Measurements from ENCODE around the gene FIP1L1. TPM values are rescaled to one million over a fixed set of nuclear protein-coding genes. Genes with fewer than 3 reads are reported as not detected.

The FIP1L1 gene
- total RNA-seq, 1 experiment from 2014 or later = 103 TPM

DNA sequence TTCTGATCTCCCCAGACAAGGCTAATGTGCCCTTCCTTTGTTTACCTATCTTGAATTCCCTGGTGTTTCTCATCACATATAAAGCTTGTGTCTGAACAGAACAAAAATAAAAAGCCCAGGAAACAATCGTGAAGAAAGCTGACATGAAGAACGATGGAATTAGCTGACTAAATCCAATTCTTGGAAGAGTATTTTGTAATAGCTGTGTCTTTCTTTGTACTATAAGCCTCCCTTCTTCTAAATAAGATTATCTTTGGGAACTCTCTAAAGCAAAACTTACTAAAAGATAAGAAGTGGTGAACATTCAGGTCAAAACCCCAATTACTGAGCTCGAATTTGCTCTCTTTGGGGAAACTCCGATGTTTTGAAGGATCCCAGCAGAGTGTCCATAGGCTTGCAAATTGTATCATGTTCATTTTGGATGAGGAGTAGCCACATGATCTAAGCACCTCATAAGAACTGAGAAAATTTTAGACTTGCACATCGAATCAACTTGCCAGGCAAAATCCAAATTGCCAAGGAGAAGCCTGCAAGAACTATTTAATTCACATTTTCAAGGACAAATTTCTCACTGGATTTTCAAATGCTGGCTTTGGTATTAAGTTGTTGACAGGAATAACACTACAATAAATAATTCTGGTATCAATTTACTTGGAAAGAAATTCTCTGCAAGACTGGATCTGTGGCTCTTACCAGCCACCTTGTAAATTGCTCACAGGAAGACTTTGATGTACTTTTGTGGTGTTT is 107.6 kb downstream of the FIP1L1 start:
- no peak for DNase-seq (ENCODE audit: unreplicated experiment)
- no peaks in the 10 kb centered on the region for H3K27me3 Mint-ChIP-seq (ENCODE audit: insufficient read depth, unreplicated experiment)
- no peaks in the 10 kb centered on the region for H3K36me3 Mint-ChIP-seq (ENCODE audit: insufficient read depth, unreplicated experiment)
- H3K4me1 Mint-ChIP-seq (ENCODE audit: insufficient read depth, unreplicated experiment) = no peaks in the 10 kb centered on the region
- BruUV-seq (replicated peaks) = no TSS peak
- H3K9me3 Mint-ChIP-seq (ENCODE audit: unreplicated experiment) = no peaks in the 10 kb centered on the region
- no peak overlapping the region for H3K27ac Mint-ChIP-seq (ENCODE audit: low read depth, unreplicated experiment)
- intact Hi-C loops (cut with micrococcal nuclease) = no loop called here
- no peak overlapping the region for H3K4me3 Mint-ChIP-seq (ENCODE audit: unreplicated experiment)
- ChIA-PET POLR2A (no interaction called here), CTCF (no interaction called here)
- TF ChIP-seq, protein P1, sequence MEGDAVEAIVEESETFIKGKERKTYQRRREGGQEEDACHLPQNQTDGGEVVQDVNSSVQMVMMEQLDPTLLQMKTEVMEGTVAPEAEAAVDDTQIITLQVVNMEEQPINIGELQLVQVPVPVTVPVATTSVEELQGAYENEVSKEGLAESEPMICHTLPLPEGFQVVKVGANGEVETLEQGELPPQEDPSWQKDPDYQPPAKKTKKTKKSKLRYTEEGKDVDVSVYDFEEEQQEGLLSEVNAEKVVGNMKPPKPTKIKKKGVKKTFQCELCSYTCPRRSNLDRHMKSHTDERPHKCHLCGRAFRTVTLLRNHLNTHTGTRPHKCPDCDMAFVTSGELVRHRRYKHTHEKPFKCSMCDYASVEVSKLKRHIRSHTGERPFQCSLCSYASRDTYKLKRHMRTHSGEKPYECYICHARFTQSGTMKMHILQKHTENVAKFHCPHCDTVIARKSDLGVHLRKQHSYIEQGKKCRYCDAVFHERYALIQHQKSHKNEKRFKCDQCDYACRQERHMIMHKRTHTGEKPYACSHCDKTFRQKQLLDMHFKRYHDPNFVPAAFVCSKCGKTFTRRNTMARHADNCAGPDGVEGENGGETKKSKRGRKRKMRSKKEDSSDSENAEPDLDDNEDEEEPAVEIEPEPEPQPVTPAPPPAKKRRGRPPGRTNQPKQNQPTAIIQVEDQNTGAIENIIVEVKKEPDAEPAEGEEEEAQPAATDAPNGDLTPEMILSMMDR (IDR thresholded peaks at IDR 0.05; ENCODE audit: unreplicated experiment) = no peak

GRCh38 chr4:53485658-53486040 is 108.2 kb downstream of the FIP1L1 start:
- H3K27me3 Mint-ChIP-seq (ENCODE audit: insufficient read depth, unreplicated experiment) = no peaks in the 10 kb centered on the region
- H3K4me3 Mint-ChIP-seq (ENCODE audit: unreplicated experiment) = no peak overlapping the region
- no peaks in the 10 kb centered on the region for H3K4me1 Mint-ChIP-seq (ENCODE audit: insufficient read depth, unreplicated experiment)
- TF ChIP-seq, protein P1 (IDR thresholded peaks at IDR 0.05; ENCODE audit: unreplicated experiment) = no peak
- H3K9me3 Mint-ChIP-seq (ENCODE audit: unreplicated experiment) = no peaks in the 10 kb centered on the region
- no TSS peak for BruUV-seq (replicated peaks)
- no peak overlapping the region for H3K27ac Mint-ChIP-seq (ENCODE audit: low read depth, unreplicated experiment)
- H3K36me3 Mint-ChIP-seq (ENCODE audit: insufficient read depth, unreplicated experiment) = no peaks in the 10 kb centered on the region
- no peak for DNase-seq (ENCODE audit: unreplicated experiment)
- intact Hi-C loops (cut with micrococcal nuclease) = no loop called here
- ChIA-PET CTCF (no interaction called here), POLR2A (no interaction called here)

GRCh38 chr4:53487766-53488165 is 110.3 kb downstream of the FIP1L1 start:
- CTCF ChIA-PET = interaction anchor here (0.5 kb wide), 1 partner anchor 576 kb away, joined by 3 read pairs; no protein-coding TSS in a partner anchor
- POLR2A ChIA-PET = interaction anchor here (0.6 kb wide), 1 partner anchor 525 kb away, joined by 3 read pairs; no protein-coding TSS in a partner anchor
- BruUV-seq (replicated peaks) = no TSS peak
- Mint-ChIP-seq H3K4me1 (ENCODE audit: insufficient read depth, unreplicated experiment) (no peaks in the 10 kb centered on the region), H3K27ac (ENCODE audit: low read depth, unreplicated experiment) (no peak overlapping the region), H3K9me3 (ENCODE audit: unreplicated experiment) (peaks cover 8% of the 10 kb centered on the region), H3K36me3 (ENCODE audit: insufficient read depth, unreplicated experiment) (no peaks in the 10 kb centered on the region), H3K27me3 (ENCODE audit: insufficient read depth, unreplicated experiment) (no peaks in the 10 kb centered on the region), H3K4me3 (ENCODE audit: unreplicated experiment) (no peak overlapping the region)
- no peak for DNase-seq (ENCODE audit: unreplicated experiment)
- TF ChIP-seq, protein P1 (IDR thresholded peaks at IDR 0.05; ENCODE audit: unreplicated experiment) = no peak
- intact Hi-C loops (cut with micrococcal nuclease) = no loop called here

- Mint-ChIP-seq H3K27me3 (ENCODE audit: insufficient read depth, unreplicated experiment) (no peaks in the 10 kb centered on the region), H3K27ac (ENCODE audit: low read depth, unreplicated experiment) (no peak overlapping the region), H3K4me1 (ENCODE audit: insufficient read depth, unreplicated experiment) (no peaks in the 10 kb centered on the region), H3K9me3 (ENCODE audit: unreplicated experiment) (peaks cover 9% of the 10 kb centered on the region), H3K4me3 (ENCODE audit: unreplicated experiment) (no peak overlapping the region), H3K36me3 (ENCODE audit: insufficient read depth, unreplicated experiment) (no peaks in the 10 kb centered on the region)
- ChIA-PET CTCF (interaction anchor here (0.6 to 2.7 kb wide), 6 partner anchors 11 to 744 kb away, joined by 3 to 34 read pairs (median 6); no protein-coding TSS in a partner anchor), POLR2A (interaction anchor here (0.5 to 2.4 kb wide), 4 partner anchors 9 to 217 kb away, joined by 3 to 14 read pairs (median 8); no protein-coding TSS in a partner anchor)
- no TSS peak for BruUV-seq (replicated peaks)
- DNase-seq (ENCODE audit: unreplicated experiment) = peak; percentile 55
- intact Hi-C loops (cut with micrococcal nuclease) = no loop called here
- TF ChIP-seq, protein P1 (IDR thresholded peaks at IDR 0.05; ENCODE audit: unreplicated experiment) = no peak
Measured at GRCh38 chr4:53489279-53489889, 111.9 kb downstream of the FIP1L1 start.
